Measurements from ENCODE around the gene TH.

The TH gene

GRCh38 chr11:2214527-2215229 is 43.1 kb upstream of the TH start:
- Histone ChIP-seq H3K36me3 (ENCODE audit: insufficient read depth, low read length) (no peaks in the 10 kb centered on the region), H3K27me3 (ENCODE audit: insufficient read depth, low read length, poor library complexity, severe bottlenecking) (no peaks in the 10 kb centered on the region), H3K79me2 (ENCODE audit: insufficient read depth, low read length) (no peaks in the 10 kb centered on the region), H4K20me1 (ENCODE audit: insufficient read depth, low read length, poor library complexity, severe bottlenecking) (no peaks in the 10 kb centered on the region), H3K4me1 (ENCODE audit: insufficient read depth, low read length, poor library complexity, severe bottlenecking) (no peaks in the 10 kb centered on the region), H3K4me3 (ENCODE audit: low read length, poor library complexity, severe bottlenecking) (no peak overlapping the region), H3K4me2 (ENCODE audit: low read depth, low read length, poor library complexity, severe bottlenecking) (no peak overlapping the region), H2AFZ (ENCODE audit: low read length) (no peak overlapping the region), H3K9me2 (replicated peaks; ENCODE audit: low read depth, low read length) (no peaks in the 10 kb centered on the region), H3F3A (ENCODE audit: low read depth) (no peaks in the 10 kb centered on the region), H3K9ac (ENCODE audit: low read depth, low read length, poor library complexity, severe bottlenecking) (no peak overlapping the region), H3K9me3 (ENCODE audit: insufficient read depth, low read depth, low read length) (no peaks in the 10 kb centered on the region)
- TF ChIP-seq CTCF (conservative IDR thresholded peaks at IDR 0.05; ENCODE audit: low read length) (no peak), EZH2phosphoT487 (IDR thresholded peaks at IDR 0.05; ENCODE audit: borderline replicate concordance) (no peak)

GRCh38 chr11:2213890-2214526 is 42.4 kb upstream of the TH start:
- TF ChIP-seq EZH2phosphoT487 (IDR thresholded peaks at IDR 0.05; ENCODE audit: borderline replicate concordance) (no peak), CTCF (conservative IDR thresholded peaks at IDR 0.05; ENCODE audit: low read length) (no peak)
- Histone ChIP-seq H3K4me1 (ENCODE audit: insufficient read depth, low read length, poor library complexity, severe bottlenecking) (no peaks in the 10 kb centered on the region), H4K20me1 (ENCODE audit: insufficient read depth, low read length, poor library complexity, severe bottlenecking) (no peaks in the 10 kb centered on the region), H3K9ac (ENCODE audit: low read depth, low read length, poor library complexity, severe bottlenecking) (no peak overlapping the region), H2AFZ (ENCODE audit: low read length) (no peak overlapping the region), H3K79me2 (ENCODE audit: insufficient read depth, low read length) (no peaks in the 10 kb centered on the region), H3K36me3 (ENCODE audit: insufficient read depth, low read length) (no peaks in the 10 kb centered on the region), H3K9me3 (ENCODE audit: insufficient read depth, low read depth, low read length) (no peaks in the 10 kb centered on the region), H3K4me2 (ENCODE audit: low read depth, low read length, poor library complexity, severe bottlenecking) (no peak overlapping the region), H3K9me2 (replicated peaks; ENCODE audit: low read depth, low read length) (no peaks in the 10 kb centered on the region), H3K4me3 (ENCODE audit: low read length, poor library complexity, severe bottlenecking) (no peak overlapping the region), H3F3A (ENCODE audit: low read depth) (no peaks in the 10 kb centered on the region), H3K27me3 (ENCODE audit: insufficient read depth, low read length, poor library complexity, severe bottlenecking) (no peaks in the 10 kb centered on the region)

- H3K4me3 ChIP-seq (ENCODE audit: low read length, poor library complexity, severe bottlenecking) = no peak overlapping the region
- H3K4me2 ChIP-seq (ENCODE audit: low read depth, low read length, poor library complexity, severe bottlenecking) = no peak overlapping the region
- TF ChIP-seq EZH2phosphoT487 (IDR thresholded peaks at IDR 0.05; ENCODE audit: borderline replicate concordance) (no peak), CTCF (conservative IDR thresholded peaks at IDR 0.05; ENCODE audit: low read length) (no peak)
- H3K4me1 ChIP-seq (ENCODE audit: insufficient read depth, low read length, poor library complexity, severe bottlenecking) = no peaks in the 10 kb centered on the region
- no peaks in the 10 kb centered on the region for H3K36me3 ChIP-seq (ENCODE audit: insufficient read depth, low read length)
- no peak overlapping the region for H3K9ac ChIP-seq (ENCODE audit: low read depth, low read length, poor library complexity, severe bottlenecking)
- H3K9me2 ChIP-seq (replicated peaks; ENCODE audit: low read depth, low read length) = no peaks in the 10 kb centered on the region
- H3F3A ChIP-seq (ENCODE audit: low read depth) = no peaks in the 10 kb centered on the region
- no peaks in the 10 kb centered on the region for H3K27me3 ChIP-seq (ENCODE audit: insufficient read depth, low read length, poor library complexity, severe bottlenecking)
- no peaks in the 10 kb centered on the region for H3K9me3 ChIP-seq (ENCODE audit: insufficient read depth, low read depth, low read length)
- no peaks in the 10 kb centered on the region for H3K79me2 ChIP-seq (ENCODE audit: insufficient read depth, low read length)
- H2AFZ ChIP-seq (ENCODE audit: low read length) = no peak overlapping the region
- no peaks in the 10 kb centered on the region for H4K20me1 ChIP-seq (ENCODE audit: insufficient read depth, low read length, poor library complexity, severe bottlenecking)
Observed at GRCh38 chr11:2213384-2213842, 41.8 kb upstream of the TH start.
